ENCODE measurements around the gene PPM1D. TPM values are rescaled to one million over a fixed set of nuclear protein-coding genes. Genes with fewer than 3 reads are reported as not detected.

PPM1D gene
- total and polyA plus RNA-seq, 4 donors: 4.4 to 27.8 (median 12.4) TPM

GRCh38 chr17:60677308-60678117 is 77.5 kb downstream of the PPM1D start, which contains the start of gene BCAS3:
Gene BCAS3 (plus strand): TSS chr17:60677851.
- Histone ChIP-seq H3K4me3 (peak within 1 kb of the TSS; percentile 79), H3K9ac (ENCODE audit: insufficient read depth in 1 of 2, low read length in 2 of 2) (peak within 1 kb of the TSS in 1 of 2 donors; percentile 77), H3K27ac (ENCODE audit: low read depth in 1 of 2, low read length in 1 of 2) (peak within 1 kb of the TSS; percentile 61 to 71), H3K9me3 (ENCODE audit: control insufficient read depth in 4 of 4, insufficient read depth in 3 of 4, low read length in 3 of 4) (no peaks in the 10 kb centered on the region), H3K36me3 (ENCODE audit: control insufficient read depth in 4 of 4, insufficient read depth in 4 of 4, low read length in 4 of 4) (peaks cover 0 to 5% (median 0%) of the 10 kb centered on the region in 4 donors), H3K4me1 (ENCODE audit: control insufficient read depth in 5 of 5, insufficient read depth in 5 of 5, low read length in 5 of 5) (peaks cover 0 to 11% (median 0%) of the 10 kb centered on the region in 5 donors), H3K27me3 (ENCODE audit: control insufficient read depth in 3 of 3, insufficient read depth in 3 of 3, low read length in 2 of 3) (no peaks in the 10 kb centered on the region)
- DNase-seq: peak; percentile 98 to 100 (median 99)
- no peak for TF ChIP-seq CTCF (IDR thresholded peaks at IDR 0.05; ENCODE audit: control extremely low read depth, extremely low read depth)
- 0 to 1% methylated on average over 49 to 51 of the region's 51 CpGs for WGBS, 2 donors
- peak; percentile 99 for ATAC-seq (ENCODE audit: insufficient read depth, low FRiP score)

- H3K27ac ChIP-seq (ENCODE audit: low read depth in 1 of 2, low read length in 1 of 2): peak overlapping the region; percentile 61 to 71
- H3K27me3 ChIP-seq (ENCODE audit: control insufficient read depth in 3 of 3, insufficient read depth in 3 of 3, low read length in 2 of 3): no peaks in the 10 kb centered on the region
- H3K9me3 ChIP-seq (ENCODE audit: control insufficient read depth in 4 of 4, insufficient read depth in 3 of 4, low read length in 3 of 4): no peaks in the 10 kb centered on the region
- no peak for TF ChIP-seq CTCF (IDR thresholded peaks at IDR 0.05; ENCODE audit: control extremely low read depth, extremely low read depth)
- H3K36me3 ChIP-seq (ENCODE audit: control insufficient read depth in 4 of 4, insufficient read depth in 4 of 4, low read length in 4 of 4): peaks cover 0 to 5% (median 2%) of the 10 kb centered on the region in 4 donors
- no peak for ATAC-seq (ENCODE audit: insufficient read depth, low FRiP score)
- no peak for DNase-seq
- H3K9ac ChIP-seq (ENCODE audit: insufficient read depth in 1 of 2, low read length in 2 of 2): peak overlapping the region in 1 of 2 donors; percentile 60
- WGBS, 2 donors: 4 to 7% methylated on average over 6 of the region's 6 CpGs
- peaks cover 0 to 11% (median 0%) of the 10 kb centered on the region in 5 donors for H3K4me1 ChIP-seq (ENCODE audit: control insufficient read depth in 5 of 5, insufficient read depth in 5 of 5, low read length in 5 of 5)
- H3K4me3 ChIP-seq: peak overlapping the region; percentile 79
Measured at GRCh38 chr17:60678118-60678444, 78.1 kb downstream of the PPM1D start.

- Histone ChIP-seq H3K4me3 (no peak overlapping the region), H3K4me1 (ENCODE audit: control insufficient read depth in 5 of 5, insufficient read depth in 5 of 5, low read length in 5 of 5) (peaks cover 0 to 11% (median 0%) of the 10 kb centered on the region in 5 donors), H3K27ac (ENCODE audit: low read depth in 1 of 2, low read length in 1 of 2) (no peak overlapping the region), H3K27me3 (ENCODE audit: control insufficient read depth in 3 of 3, insufficient read depth in 3 of 3, low read length in 2 of 3) (no peaks in the 10 kb centered on the region), H3K9ac (ENCODE audit: insufficient read depth in 1 of 2, low read length in 2 of 2) (no peak overlapping the region), H3K36me3 (ENCODE audit: control insufficient read depth in 4 of 4, insufficient read depth in 4 of 4, low read length in 4 of 4) (peaks cover 0 to 8% (median 6%) of the 10 kb centered on the region in 4 donors), H3K9me3 (ENCODE audit: control insufficient read depth in 4 of 4, insufficient read depth in 3 of 4, low read length in 3 of 4) (no peaks in the 10 kb centered on the region)
- TF ChIP-seq CTCF (IDR thresholded peaks at IDR 0.05; ENCODE audit: control extremely low read depth, extremely low read depth): no peak
- DNase-seq (no peak), ATAC-seq (ENCODE audit: insufficient read depth, low FRiP score) (no peak)
- WGBS, 2 donors: 88 to 90% methylated on average over 4 of the region's 4 CpGs
Measured at GRCh38 chr17:60679287-60679686, 79.3 kb downstream of the PPM1D start.
